OCI-LY7 (cell line): Measurements from ENCODE around the gene BBX. TPM values are rescaled to one million over a fixed set of nuclear protein-coding genes. Genes with fewer than 3 reads are reported as not detected.

Experiments
- BruUV-seq: library from RNA; stranded (reverse); fragments of 400-500 nt; replicated peaks from 2 replicates; lab custom pipeline; 2021; lab: Mats Ljungman, UMichigan
- CTCF ChIA-PET: fragments of 300-600 bp; sonication (Branson Sonifier 250); formaldehyde crosslinking; loops from one replicate; lab custom pipeline; 2022; ENCODE audit warnings: antibody characterized with exemption; ENCODE audit not compliant: unreplicated experiment; lab: Charles Lee
- POLR2A ChIA-PET: fragments of 300-600 bp; sonication (Branson Sonifier 250); formaldehyde crosslinking; loops from one replicate; lab custom pipeline; 2022; ENCODE audit warnings: antibody characterized with exemption; lab: Charles Lee
- DNase-seq: peaks from one replicate; pipeline ENCODE4 v3.0.0-alpha.2; 2015; ENCODE audit warnings: low spot score
- H2AFZ ChIP-seq: fragments of 200-600 bp; sonication (generic), shearing (Covaris generic); 2 replicates; pipeline ENCODE4 v1.6.1; 2014; ENCODE audit warnings: mild to moderate bottlenecking, antibody characterized with exemption, low read length, moderate library complexity
- H3K27ac ChIP-seq: fragments of 200-600 bp; sonication (generic); 2 replicates; pipeline ENCODE4 v1.5.1; 2014; ENCODE audit warnings: mixed run types, low read depth, mild to moderate bottlenecking, moderate library complexity, low read length, inconsistent platforms; ENCODE audit not compliant: poor library complexity, severe bottlenecking
- H3K36me3 ChIP-seq: fragments of 200-600 bp; sonication (generic); 2 replicates; pipeline ENCODE4 v1.6.1; 2014; ENCODE audit warnings: mild to moderate bottlenecking, antibody characterized with exemption, low read length, moderate library complexity, mixed read lengths; ENCODE audit not compliant: insufficient read depth
- H3K4me1 ChIP-seq: fragments of 200-600 bp; sonication (generic); 2 replicates; pipeline ENCODE4 v1.5.1; 2014; ENCODE audit warnings: mild to moderate bottlenecking, low read length; ENCODE audit not compliant: insufficient read depth, poor library complexity, severe bottlenecking
- H3K4me2 ChIP-seq: fragments of 200-600 bp; sonication (generic); 2 replicates; pipeline ENCODE4 v1.6.1; 2014; ENCODE audit warnings: mild to moderate bottlenecking, low read length
- H3K4me3 ChIP-seq: fragments of 200-600 bp; sonication (generic); 2 replicates; pipeline ENCODE4 v1.5.1; 2014; ENCODE audit warnings: mild to moderate bottlenecking, low read depth, low read length; ENCODE audit not compliant: poor library complexity, severe bottlenecking
- H3K79me2 ChIP-seq: fragments of 200-600 bp; sonication (generic); 2 replicates; pipeline ENCODE4 v1.6.1; 2016; ENCODE audit warnings: low read depth, mild to moderate bottlenecking, low read length, moderate library complexity, mixed read lengths; ENCODE audit not compliant: insufficient read depth
- H3K9me2 ChIP-seq: fragments of 200-600 bp; sonication (generic); 2 replicates; pipeline ENCODE4 v1.6.1; 2016; ENCODE audit warnings: mild to moderate bottlenecking, low read length, mixed read lengths; ENCODE audit not compliant: insufficient read depth
- H3K9me3 ChIP-seq: fragments of 200-600 bp; sonication (generic); 2 replicates; pipeline ENCODE4 v1.6.1; 2014; ENCODE audit warnings: mild to moderate bottlenecking, mixed run types, low read length, mixed read lengths
- H4K20me1 ChIP-seq: fragments of 200-600 bp; sonication (generic); 2 replicates; pipeline ENCODE4 v1.6.1; 2014; ENCODE audit warnings: mild to moderate bottlenecking, antibody characterized with exemption, low read length, moderate library complexity, mixed read lengths; ENCODE audit not compliant: insufficient read depth
- CTCF ChIP-seq: fragments of 200-600 bp; sonication (generic); conservative IDR thresholded peaks from 2 replicates; pipeline ENCODE4 v1.5.1; 2014; ENCODE audit warnings: mild to moderate bottlenecking, antibody characterized with exemption, low read length, moderate library complexity, mixed read lengths
- EZH2phosphoT487 ChIP-seq: fragments of 200-600 bp; sonication (generic); IDR thresholded peaks from 2 replicates; pipeline ENCODE4 v1.6.1; 2018; ENCODE audit warnings: low read depth, borderline replicate concordance, mild to moderate bottlenecking, mixed run types, antibody characterized with exemption, low read length, moderate library complexity, mixed read lengths
- intact Hi-C: fragments of 100-400 bp; cut with micrococcal nuclease; formaldehyde crosslinking; loops from one replicate; pipeline ENCODE4 v1.10.0; 2022; ENCODE audit not compliant: unreplicated experiment
- total RNA-seq, 2 experiments: library from RNA; depleted of rRNA in 1 of 2; stranded (reverse); fragments of >200 nt in 1 of 2; shearing (Covaris generic) in 1 of 2; gene quantifications; 2 replicates each; pipeline ENCODE4 v1.2.3, GENCODE V29; 2014 to 2022

The BBX gene
- total RNA-seq, 2 experiments from 2014 or later = 27.0 to 49.8 TPM

GRCh38 chr3:107841831-107842230 is 319.1 kb downstream of the BBX start:
- Histone ChIP-seq H3K9me3 (no peaks in the 10 kb centered on the region), H3K27ac (no peak overlapping the region)

GRCh38 chr3:107842940-107843339 is 320.2 kb downstream of the BBX start:
- DNase-seq = no peak
- no TSS peak for BruUV-seq
- H3K4me3 ChIP-seq = no peak overlapping the region
- H3K4me1 ChIP-seq = no peaks in the 10 kb centered on the region
- CTCF ChIA-PET = interaction anchor here (0.5 kb wide), 1 partner anchor 600 kb away, joined by 3 read pairs; no protein-coding TSS in a partner anchor
- intact Hi-C loops = loop anchor here (10.0 kb wide), 1 partner anchor 608 kb away; no protein-coding TSS in a partner anchor
- no peaks in the 10 kb centered on the region for H3K79me2 ChIP-seq
- POLR2A ChIA-PET = interaction anchor here (0.6 to 0.8 kb wide), 3 partner anchors 25 to 566 kb away, joined by 3 to 6 read pairs (median 3); no protein-coding TSS in a partner anchor
- H3K27ac ChIP-seq = no peak overlapping the region
- H3K9me2 ChIP-seq = no peaks in the 10 kb centered on the region
- H4K20me1 ChIP-seq = no peaks in the 10 kb centered on the region
- no peaks in the 10 kb centered on the region for H3K9me3 ChIP-seq
- H2AFZ ChIP-seq = no peak overlapping the region
- TF ChIP-seq CTCF (no peak), EZH2phosphoT487 (no peak)
- no peak overlapping the region for H3K4me2 ChIP-seq
- no peaks in the 10 kb centered on the region for H3K36me3 ChIP-seq

More at GRCh38 chr3:107841831-107842230, 319.1 kb downstream of the BBX start:
- intact Hi-C loops = loop anchor here (10.0 kb wide), 1 partner anchor 607 kb away; no protein-coding TSS in a partner anchor
- no peak for DNase-seq
- Histone ChIP-seq H4K20me1 (no peaks in the 10 kb centered on the region), H3K36me3 (no peaks in the 10 kb centered on the region), H3K9me2 (no peaks in the 10 kb centered on the region), H3K79me2 (no peaks in the 10 kb centered on the region), H2AFZ (no peak overlapping the region), H3K4me2 (no peak overlapping the region), H3K4me1 (no peaks in the 10 kb centered on the region), H3K4me3 (no peak overlapping the region)
- no TSS peak for BruUV-seq
- ChIA-PET POLR2A (interaction anchor here (0.5 kb wide), 1 partner anchor 93 kb away, joined by 3 read pairs; no protein-coding TSS in a partner anchor), CTCF (no interaction called here)
- no peak for TF ChIP-seq EZH2phosphoT487

- intact Hi-C loops = loop anchor here (10.0 kb wide), 1 partner anchor 611 kb away; no protein-coding TSS in a partner anchor
- Histone ChIP-seq H3K9me3 (no peaks in the 10 kb centered on the region), H4K20me1 (no peaks in the 10 kb centered on the region), H3K4me3 (no peak overlapping the region), H3K4me2 (no peak overlapping the region), H2AFZ (no peak overlapping the region), H3K27ac (no peak overlapping the region), H3K36me3 (no peaks in the 10 kb centered on the region), H3K9me2 (no peaks in the 10 kb centered on the region), H3K79me2 (no peaks in the 10 kb centered on the region), H3K4me1 (no peaks in the 10 kb centered on the region)
- POLR2A ChIA-PET = interaction anchor here (0.6 kb wide), 4 partner anchors 11 to 321 kb away, joined by 3 read pairs; no protein-coding TSS in a partner anchor
- TF ChIP-seq EZH2phosphoT487 = no peak
- TF ChIP-seq CTCF = no peak
- CTCF ChIA-PET = interaction anchor here (1.1 kb wide), 1 partner anchor 609 kb away, joined by 3 read pairs; no protein-coding TSS in a partner anchor
- DNase-seq = no peak
- no TSS peak for BruUV-seq
Observed at GRCh38 chr3:107845380-107846278, 322.9 kb downstream of the BBX start.
